CD14-positive monocyte (primary cell): ENCODE results near the gene MYO5B. TPM values are rescaled to one million over a fixed set of nuclear protein-coding genes. Genes with fewer than 3 reads are reported as not detected.

Experiments used
- DNase-seq, 3 donors: peaks; one replicate each; pipeline ENCODE4 v3.0.0-alpha.2; 2011 to 2022
- H2AFZ ChIP-seq: 2 replicates; pipeline ENCODE4 v1.6.0; 2012; ENCODE audit warnings: mild to moderate bottlenecking, low read depth, low read length, inconsistent platforms; ENCODE audit not compliant: insufficient read depth, poor library complexity, severe bottlenecking
- H3K27ac ChIP-seq, 2 donors: 1 replicate in 1 of 2; 2 replicates in 1 of 2; pipeline ENCODE4 v1.5.1; 2012 to 2013; ENCODE audit warnings: low read length in 2 of 2, control low read depth in 1 of 2, inconsistent platforms in 1 of 2, low read depth in 1 of 2, mild to moderate bottlenecking in 1 of 2
- H3K27me3 ChIP-seq, 2 donors: one replicate each; pipeline versions ENCODE4 v1.6.0 to v1.6.1; 2011 to 2013; ENCODE audit warnings: low read length in 2 of 2; ENCODE audit not compliant: control insufficient read depth in 2 of 2, insufficient read depth in 2 of 2
- H3K36me3 ChIP-seq, 2 donors: replicated peaks in 1 of 2; 1 replicate in 1 of 2; 2 replicates in 1 of 2; pipeline versions ENCODE4 v1.5.1 to v1.6.1; 2012 to 2013; ENCODE audit warnings: low read length in 2 of 2, control low read depth in 1 of 2, inconsistent platforms in 1 of 2, mild to moderate bottlenecking in 1 of 2; ENCODE audit not compliant: insufficient read depth in 2 of 2, control insufficient read depth in 1 of 2
- H3K4me1 ChIP-seq, 2 donors: 1 replicate in 1 of 2; 2 replicates in 1 of 2; pipeline versions ENCODE4 v1.5.1 to v1.6.1; 2012 to 2013; ENCODE audit warnings: low read length in 2 of 2, control low read depth in 1 of 2, inconsistent platforms in 1 of 2, mild to moderate bottlenecking in 1 of 2, moderate library complexity in 1 of 2; ENCODE audit not compliant: insufficient read depth in 2 of 2, control insufficient read depth in 1 of 2
- H3K4me2 ChIP-seq: replicated peaks from 2 replicates; pipeline ENCODE3; 2012; ENCODE audit warnings: low read length, moderate library complexity, mild to moderate bottlenecking; ENCODE audit not compliant: poor library complexity, severe bottlenecking; ENCODE audit errors: extremely low read depth
- H3K4me3 ChIP-seq, 3 experiments: fragments of 200-600 bp in 1 of 3; sonication (generic) in 1 of 3; replicated peaks in 1 of 3; 1 replicate in 2 of 3; 2 replicates in 1 of 3; pipeline ENCODE4 v1.5.1; 2011 to 2013; ENCODE audit warnings: low read length in 3 of 3, mild to moderate bottlenecking in 3 of 3, control low read depth in 2 of 3, low read depth in 2 of 3, inconsistent platforms in 1 of 3, moderate library complexity in 1 of 3
- H3K79me2 ChIP-seq: 2 replicates; pipeline ENCODE4 v1.6.0; 2012; ENCODE audit warnings: mild to moderate bottlenecking, control low read depth, inconsistent platforms, low read length, moderate library complexity; ENCODE audit not compliant: insufficient read depth
- H3K9ac ChIP-seq: 2 replicates; pipeline ENCODE4 v1.6.0; 2017; ENCODE audit warnings: low read length, mild to moderate bottlenecking; ENCODE audit not compliant: insufficient read depth, poor library complexity, severe bottlenecking
- H3K9me3 ChIP-seq, 2 donors: replicated peaks in 1 of 2; 1 replicate in 1 of 2; 2 replicates in 1 of 2; pipeline versions ENCODE4 v1.5.1 to v1.6.1; 2012 to 2013; ENCODE audit warnings: low read length in 2 of 2, control low read depth in 1 of 2; ENCODE audit not compliant: control insufficient read depth in 1 of 2, insufficient read depth in 1 of 2
- H4K20me1 ChIP-seq: 2 replicates; pipeline ENCODE4 v1.6.0; 2012; ENCODE audit warnings: mild to moderate bottlenecking, low read length, control low read depth, moderate library complexity; ENCODE audit not compliant: insufficient read depth
- H3K27ac Mint-ChIP-seq, 7 donors: one replicate each; pipeline ENCODE4 v1.8.0; 2020; ENCODE audit warnings: mild to moderate bottlenecking in 7 of 7, mixed read lengths in 7 of 7, moderate library complexity in 6 of 7, inconsistent platforms in 2 of 7
- H3K27me3 Mint-ChIP-seq, 3 donors: one replicate each; pipeline ENCODE4 v1.8.0; 2021 to 2022; ENCODE audit warnings: low read depth in 3 of 3, mild to moderate bottlenecking in 3 of 3, mixed read lengths in 3 of 3, moderate library complexity in 3 of 3, inconsistent platforms in 1 of 3
- H3K36me3 Mint-ChIP-seq, 2 donors: one replicate each; pipeline ENCODE4 v1.8.0; 2020; ENCODE audit warnings: mixed read lengths in 2 of 2, inconsistent platforms in 1 of 2, mild to moderate bottlenecking in 1 of 2
- H3K4me1 Mint-ChIP-seq: one replicate; pipeline ENCODE4 v1.8.0; 2020; ENCODE audit warnings: mild to moderate bottlenecking, mixed read lengths
- H3K4me3 Mint-ChIP-seq, 2 donors: one replicate each; pipeline ENCODE4 v1.8.0; 2020; ENCODE audit warnings: mild to moderate bottlenecking in 2 of 2, mixed read lengths in 2 of 2, moderate library complexity in 1 of 2
- H3K9me3 Mint-ChIP-seq, 7 donors: one replicate each; pipeline ENCODE4 v1.8.0; 2020 to 2022; ENCODE audit warnings: mixed read lengths in 7 of 7, mild to moderate bottlenecking in 6 of 7, moderate library complexity in 6 of 7, inconsistent platforms in 2 of 7
- CTCF ChIP-seq: fragments of 200-600 bp; IDR thresholded peaks from one replicate; pipeline ENCODE4 v1.8.0; 2022; ENCODE audit warnings: antibody characterized with exemption, mild to moderate bottlenecking
- WGBS: methylation state at CpG from one replicate; pipeline ENCODE4 v1.1.5; 2013; ENCODE audit warnings: missing lambda C conversion rate; ENCODE audit not compliant: insufficient coverage; 5-methylcytosine and 5-hydroxymethylcytosine counted together
- intact Hi-C, 2 donors: fragments of 100-400 bp; cut with micrococcal nuclease; formaldehyde crosslinking; loops; one replicate each; pipeline versions ENCODE4 v1.15.0 to v1.15.1; 2023
- polyA plus RNA-seq, 3 donors: library from polyadenylated mRNA; depleted of rRNA in 1 of 3; unstranded in 2 of 3; stranded (reverse) in 1 of 3; fragments of 300-500 nt in 2 of 3; fragments of >200 nt in 1 of 3; fragmentation: Illumina TruSeq in 2 of 3; gene quantifications; 1 replicate in 2 of 3; 2 replicates in 1 of 3; pipeline ENCODE4 v1.2.3, GENCODE V29; 2012 to 2021

The MYO5B gene
- polyA plus RNA-seq, 3 donors = 0.04 TPM; not detected in 2

GRCh38 chr18:49846361-49846662 is 348.6 kb downstream of the MYO5B start:
- no peaks in the 10 kb centered on the region for H3K36me3 ChIP-seq
- H3K4me2 ChIP-seq = no peak overlapping the region
- Mint-ChIP-seq H3K4me3 (no peak overlapping the region), H3K36me3 (no peaks in the 10 kb centered on the region), H3K4me1 (no peaks in the 10 kb centered on the region), H3K27ac (no peak overlapping the region), H3K27me3 (peaks cover 1 to 8% (median 5%) of the 10 kb centered on the region in 3 donors), H3K9me3 (no peaks in the 10 kb centered on the region)
- no peaks in the 10 kb centered on the region for H3K4me1 ChIP-seq
- no peak for TF ChIP-seq CTCF
- no peak overlapping the region for H3K9ac ChIP-seq
- WGBS = 88% methylated on average over 5 of the region's 5 CpGs
- H3K79me2 ChIP-seq = no peaks in the 10 kb centered on the region
- no peaks in the 10 kb centered on the region for H3K9me3 ChIP-seq
- no peak overlapping the region for H3K4me3 ChIP-seq
- H4K20me1 ChIP-seq = no peaks in the 10 kb centered on the region
- H3K27me3 ChIP-seq = no peaks in the 10 kb centered on the region
- no peak overlapping the region for H2AFZ ChIP-seq
- no peak overlapping the region for H3K27ac ChIP-seq
- DNase-seq = no peak
- intact Hi-C loops = no loop called here

GRCh38 chr18:49845629-49846360 is 349.2 kb downstream of the MYO5B start:
- Histone ChIP-seq H3K4me2 (no peak overlapping the region), H3K4me1 (no peaks in the 10 kb centered on the region), H3K27ac (no peak overlapping the region), H3K27me3 (no peaks in the 10 kb centered on the region), H3K36me3 (no peaks in the 10 kb centered on the region), H3K9me3 (no peaks in the 10 kb centered on the region), H3K79me2 (no peaks in the 10 kb centered on the region), H3K4me3 (no peak overlapping the region), H4K20me1 (no peaks in the 10 kb centered on the region), H3K9ac (no peak overlapping the region), H2AFZ (no peak overlapping the region)
- intact Hi-C loops = no loop called here
- Mint-ChIP-seq H3K4me3 (no peak overlapping the region), H3K4me1 (no peaks in the 10 kb centered on the region), H3K36me3 (no peaks in the 10 kb centered on the region), H3K27ac (no peak overlapping the region), H3K9me3 (no peaks in the 10 kb centered on the region), H3K27me3 (peaks cover 1 to 8% (median 5%) of the 10 kb centered on the region in 3 donors)
- TF ChIP-seq CTCF = no peak
- 82% methylated on average over 5 of the region's 6 CpGs for WGBS
- no peak for DNase-seq
